Measurements from ENCODE around the gene FYCO1.

The FYCO1 gene

DNA sequence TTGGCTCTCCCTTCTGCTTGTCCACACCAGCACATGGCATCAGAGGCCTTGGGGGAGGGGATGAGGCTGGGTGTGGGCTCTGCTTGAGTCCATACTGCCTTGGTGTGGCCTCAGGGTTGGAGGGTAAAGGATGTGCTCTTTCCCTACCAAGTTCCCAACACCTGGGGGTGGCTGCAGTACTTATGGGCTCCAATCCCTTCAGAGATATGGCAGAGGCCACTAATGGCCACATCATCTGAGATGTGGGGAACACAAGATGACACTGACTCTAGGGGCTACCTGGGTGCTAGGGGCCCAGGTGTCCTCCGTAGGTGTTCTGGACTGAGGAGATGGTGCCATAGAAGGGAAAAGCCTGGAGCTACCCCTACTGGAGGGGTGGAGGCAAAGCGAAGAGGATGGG, 45.5 kb downstream of the FYCO1 start:
- no peak for TF ChIP-seq EZH2phosphoT487 (IDR thresholded peaks at IDR 0.05; ENCODE audit: low read depth)
- TF ChIP-seq, protein P1, sequence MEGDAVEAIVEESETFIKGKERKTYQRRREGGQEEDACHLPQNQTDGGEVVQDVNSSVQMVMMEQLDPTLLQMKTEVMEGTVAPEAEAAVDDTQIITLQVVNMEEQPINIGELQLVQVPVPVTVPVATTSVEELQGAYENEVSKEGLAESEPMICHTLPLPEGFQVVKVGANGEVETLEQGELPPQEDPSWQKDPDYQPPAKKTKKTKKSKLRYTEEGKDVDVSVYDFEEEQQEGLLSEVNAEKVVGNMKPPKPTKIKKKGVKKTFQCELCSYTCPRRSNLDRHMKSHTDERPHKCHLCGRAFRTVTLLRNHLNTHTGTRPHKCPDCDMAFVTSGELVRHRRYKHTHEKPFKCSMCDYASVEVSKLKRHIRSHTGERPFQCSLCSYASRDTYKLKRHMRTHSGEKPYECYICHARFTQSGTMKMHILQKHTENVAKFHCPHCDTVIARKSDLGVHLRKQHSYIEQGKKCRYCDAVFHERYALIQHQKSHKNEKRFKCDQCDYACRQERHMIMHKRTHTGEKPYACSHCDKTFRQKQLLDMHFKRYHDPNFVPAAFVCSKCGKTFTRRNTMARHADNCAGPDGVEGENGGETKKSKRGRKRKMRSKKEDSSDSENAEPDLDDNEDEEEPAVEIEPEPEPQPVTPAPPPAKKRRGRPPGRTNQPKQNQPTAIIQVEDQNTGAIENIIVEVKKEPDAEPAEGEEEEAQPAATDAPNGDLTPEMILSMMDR (IDR thresholded peaks at IDR 0.05; ENCODE audit: low read depth, low read length) = no peak
- no peaks in the 10 kb centered on the region for H3K79me2 ChIP-seq (ENCODE audit: low read length)
- no peak overlapping the region for H3K27ac ChIP-seq (ENCODE audit: low read length)
- no peak overlapping the region for H3K9ac ChIP-seq (ENCODE audit: low read length)
- H2AFZ ChIP-seq (ENCODE audit: low read depth, low read length) = no peak overlapping the region
- H3K4me3 ChIP-seq (ENCODE audit: low read length) = no peak overlapping the region
- H3K4me2 ChIP-seq (ENCODE audit: low read length) = no peak overlapping the region
- H3K9me3 ChIP-seq (ENCODE audit: insufficient read depth, low read length) = no peaks in the 10 kb centered on the region
- H3K36me3 ChIP-seq (replicated peaks; ENCODE audit: low read depth, low read length) = peaks cover 81% of the 10 kb centered on the region
- no peaks in the 10 kb centered on the region for H3K4me1 ChIP-seq (ENCODE audit: low read length)
- H3K27me3 ChIP-seq (ENCODE audit: low read depth, low read length) = no peaks in the 10 kb centered on the region
- no peaks in the 10 kb centered on the region for H4K20me1 ChIP-seq (ENCODE audit: insufficient read depth, low read length)

DNA sequence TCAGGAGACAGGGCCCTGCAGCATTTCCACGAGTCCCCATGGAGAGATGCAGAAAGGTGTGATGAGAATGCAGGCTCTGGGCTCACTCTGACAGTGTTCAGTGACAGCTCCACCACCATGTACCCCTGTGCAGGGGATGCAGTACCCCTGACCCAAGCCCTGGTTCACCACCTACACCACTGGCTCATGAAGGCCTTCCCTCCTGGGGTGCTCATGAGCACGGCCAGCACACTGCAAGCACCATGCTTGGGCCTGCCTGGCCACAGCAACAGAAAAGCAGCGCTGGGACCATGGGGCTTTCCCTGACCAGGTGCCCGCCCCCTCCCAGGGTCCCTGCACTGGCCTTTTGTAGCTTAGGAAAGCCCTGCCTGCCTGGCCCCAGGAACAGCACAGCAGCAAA, 46.2 kb downstream of the FYCO1 start:
- peaks cover 76% of the 10 kb centered on the region for H3K36me3 ChIP-seq (replicated peaks; ENCODE audit: low read depth, low read length)

DNA sequence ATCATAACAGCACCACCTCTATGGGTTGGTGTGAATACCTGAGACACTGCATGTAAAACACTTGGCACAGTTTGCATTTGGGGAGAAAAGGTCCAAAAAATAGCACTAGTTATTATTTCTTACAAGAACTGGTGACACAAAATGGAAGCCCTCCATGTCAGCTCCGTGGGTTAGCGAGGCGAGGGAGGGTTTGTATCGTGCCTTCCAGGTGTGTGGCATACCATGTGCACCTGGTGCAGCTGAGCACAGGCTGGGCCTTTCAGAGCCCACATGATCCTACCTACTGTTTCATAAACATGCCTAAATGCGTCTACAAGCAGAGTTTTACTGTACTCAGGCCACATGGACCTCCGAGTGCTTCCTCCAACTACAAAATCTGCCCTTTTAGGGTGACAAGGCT, 46.7 kb downstream of the FYCO1 start:
- Histone ChIP-seq H2AFZ (ENCODE audit: low read depth, low read length) (no peak overlapping the region), H3K4me2 (ENCODE audit: low read length) (no peak overlapping the region), H3K27ac (ENCODE audit: low read length) (no peak overlapping the region), H3K9ac (ENCODE audit: low read length) (no peak overlapping the region), H3K4me3 (ENCODE audit: low read length) (no peak overlapping the region), H3K9me3 (ENCODE audit: insufficient read depth, low read length) (no peaks in the 10 kb centered on the region), H3K4me1 (ENCODE audit: low read length) (no peaks in the 10 kb centered on the region), H3K36me3 (replicated peaks; ENCODE audit: low read depth, low read length) (peaks cover 72% of the 10 kb centered on the region), H3K79me2 (ENCODE audit: low read length) (no peaks in the 10 kb centered on the region), H3K27me3 (ENCODE audit: low read depth, low read length) (no peaks in the 10 kb centered on the region), H4K20me1 (ENCODE audit: insufficient read depth, low read length) (0 out of 2 replicates have a peak, but pooled peaks cover 3% of the 10 kb centered on the region)
- TF ChIP-seq, protein P1 (IDR thresholded peaks at IDR 0.05; ENCODE audit: low read depth, low read length) = no peak
- TF ChIP-seq EZH2phosphoT487 (IDR thresholded peaks at IDR 0.05; ENCODE audit: low read depth) = no peak

More for the DNA sequence above, 46.2 kb downstream of the FYCO1 start:
- H3K4me1 ChIP-seq (ENCODE audit: low read length) = no peaks in the 10 kb centered on the region
- no peaks in the 10 kb centered on the region for H3K27me3 ChIP-seq (ENCODE audit: low read depth, low read length)
- no peak overlapping the region for H2AFZ ChIP-seq (ENCODE audit: low read depth, low read length)
- no peaks in the 10 kb centered on the region for H3K79me2 ChIP-seq (ENCODE audit: low read length)
- H3K27ac ChIP-seq (ENCODE audit: low read length) = no peak overlapping the region
- H3K9me3 ChIP-seq (ENCODE audit: insufficient read depth, low read length) = no peaks in the 10 kb centered on the region
- TF ChIP-seq EZH2phosphoT487 (IDR thresholded peaks at IDR 0.05; ENCODE audit: low read depth) = no peak
- TF ChIP-seq, protein P1 (IDR thresholded peaks at IDR 0.05; ENCODE audit: low read depth, low read length) = no peak
- H3K9ac ChIP-seq (ENCODE audit: low read length) = no peak overlapping the region
- 0 out of 2 replicates have a peak, but pooled peaks cover 3% of the 10 kb centered on the region for H4K20me1 ChIP-seq (ENCODE audit: insufficient read depth, low read length)
- no peak overlapping the region for H3K4me2 ChIP-seq (ENCODE audit: low read length)
- no peak overlapping the region for H3K4me3 ChIP-seq (ENCODE audit: low read length)

DNA sequence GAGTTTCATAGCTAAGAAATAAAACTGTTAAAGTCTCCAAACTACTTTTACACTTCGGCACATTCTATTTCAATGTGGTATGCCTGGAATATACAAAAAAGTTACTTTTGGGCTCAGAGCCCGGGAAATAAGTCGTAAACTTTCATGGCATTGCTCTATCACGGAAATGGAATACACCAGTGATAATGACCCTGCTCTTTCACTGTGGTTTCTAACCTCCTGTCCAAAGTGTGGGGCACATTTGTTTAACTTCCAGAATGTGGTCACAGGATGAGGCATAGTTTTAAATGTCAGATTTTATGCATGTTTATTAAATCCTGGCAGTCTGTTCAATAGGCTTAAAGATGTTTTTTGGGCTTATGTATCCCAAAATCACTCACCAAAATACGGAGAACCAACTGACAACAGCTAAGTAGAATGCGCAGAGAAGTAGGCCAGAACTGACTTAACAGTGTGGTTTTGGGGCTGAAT, 47.3 kb downstream of the FYCO1 start:
- Histone ChIP-seq H3K4me1 (ENCODE audit: low read length) (no peaks in the 10 kb centered on the region), H3K9ac (ENCODE audit: low read length) (no peak overlapping the region), H2AFZ (ENCODE audit: low read depth, low read length) (no peak overlapping the region), H3K27me3 (ENCODE audit: low read depth, low read length) (no peaks in the 10 kb centered on the region), H3K27ac (ENCODE audit: low read length) (no peak overlapping the region), H3K4me2 (ENCODE audit: low read length) (no peak overlapping the region), H3K36me3 (replicated peaks; ENCODE audit: low read depth, low read length) (peaks cover 66% of the 10 kb centered on the region), H4K20me1 (ENCODE audit: insufficient read depth, low read length) (0 out of 2 replicates have a peak, but pooled peaks cover 3% of the 10 kb centered on the region), H3K4me3 (ENCODE audit: low read length) (no peak overlapping the region), H3K9me3 (ENCODE audit: insufficient read depth, low read length) (no peaks in the 10 kb centered on the region), H3K79me2 (ENCODE audit: low read length) (no peaks in the 10 kb centered on the region)
- TF ChIP-seq, protein P1 (IDR thresholded peaks at IDR 0.05; ENCODE audit: low read depth, low read length) = no peak
